Gastrocnemius medialis (tissue), 4 donors: ENCODE data around the gene RABGAP1. TPM values are rescaled to one million over a fixed set of nuclear protein-coding genes. Genes with fewer than 3 reads are reported as not detected.

Source experiments
- ATAC-seq, 2 donors: fragments of 150-250 bp; one replicate each; pipeline ENCODE4 v1.9.1; 2016
- DNase-seq, 2 donors: peaks; one replicate each; pipeline ENCODE4 v3.0.0-alpha.2; 2019
- H3K27ac ChIP-seq, 4 donors: fragments of 200-600 bp; sonication (generic); 1 replicate in 1 of 4; 2 replicates in 3 of 4; pipeline ENCODE4 v1.5.1; 2016 to 2018; ENCODE audit warnings: mild to moderate bottlenecking in 2 of 4, moderate library complexity in 1 of 4
- H3K27me3 ChIP-seq, 3 donors: fragments of 200-600 bp; sonication (generic) in 2 of 3; 1 replicate in 1 of 3; 2 replicates in 2 of 3; pipeline versions ENCODE4 v1.5.1 to v1.6.0; 2016 to 2019; ENCODE audit warnings: mild to moderate bottlenecking in 1 of 3, moderate library complexity in 1 of 3
- H3K36me3 ChIP-seq, 2 donors: fragments of 200-600 bp; sonication (generic) in 1 of 2; one replicate each; pipeline ENCODE4 v1.5.1; 2017 to 2018
- H3K4me1 ChIP-seq, 2 donors: fragments of 200-600 bp; sonication (generic) in 1 of 2; one replicate each; pipeline ENCODE4 v1.5.1; 2016 to 2017; ENCODE audit warnings: mild to moderate bottlenecking in 2 of 2
- H3K4me3 ChIP-seq, 4 donors: fragments of 200-600 bp; sonication (generic) in 3 of 4; 1 replicate in 1 of 4; 2 replicates in 3 of 4; pipeline ENCODE4 v1.5.1; 2016 to 2019; ENCODE audit warnings: mild to moderate bottlenecking in 2 of 4
- H3K9me3 ChIP-seq, 3 donors: fragments of 200-600 bp; sonication (generic) in 2 of 3; 1 replicate in 1 of 3; 2 replicates in 2 of 3; pipeline ENCODE4 v1.5.1; 2016 to 2019
- POLR2A ChIP-seq, 2 donors: fragments of 450-650 bp; IDR thresholded peaks; one replicate each; pipeline ENCODE4 v1.6.1; 2017; ENCODE audit warnings: antibody characterized with exemption in 2 of 2, mild to moderate bottlenecking in 2 of 2, moderate library complexity in 2 of 2
- in situ Hi-C, 4 donors: fragments of 200-750 bp; cut with MboI; loops; one replicate each; pipeline versions ENCODE4 v1.15.0 to v1.8.0; 2017; ENCODE audit warnings: low sequenced_read_pairs in 4 of 4
- intact Hi-C: fragments of 100-400 bp; cut with DNase I; formaldehyde crosslinking; loops from one replicate; pipeline ENCODE4 v1.15.1; 2023; ENCODE audit warnings: low total_unique reads
- total RNA-seq, 4 donors: library from RNA; depleted of rRNA; stranded (reverse); fragments of >200 nt; gene quantifications; one replicate each; pipeline versions ENCODE4 v1.1.0 to v1.2.3, GENCODE V29; 2016
- TF ChIP-seq, protein P1 (sequence below), 5 experiments: fragments of 450-650 bp in 3 of 5; fragments of 200-600 bp in 2 of 5; sonication (generic) in 2 of 5; IDR thresholded peaks in 4 of 5; conservative IDR thresholded peaks in 1 of 5; 1 replicate in 4 of 5; 2 replicates in 1 of 5; pipeline ENCODE4 v1.5.1; 2016 to 2019; ENCODE audit warnings: antibody characterized with exemption in 5 of 5, mild to moderate bottlenecking in 3 of 5, moderate library complexity in 3 of 5

RABGAP1 gene
- total RNA-seq, 4 donors from 2014 or later = 23.7 to 33.8 (median 26.6) TPM

DNA sequence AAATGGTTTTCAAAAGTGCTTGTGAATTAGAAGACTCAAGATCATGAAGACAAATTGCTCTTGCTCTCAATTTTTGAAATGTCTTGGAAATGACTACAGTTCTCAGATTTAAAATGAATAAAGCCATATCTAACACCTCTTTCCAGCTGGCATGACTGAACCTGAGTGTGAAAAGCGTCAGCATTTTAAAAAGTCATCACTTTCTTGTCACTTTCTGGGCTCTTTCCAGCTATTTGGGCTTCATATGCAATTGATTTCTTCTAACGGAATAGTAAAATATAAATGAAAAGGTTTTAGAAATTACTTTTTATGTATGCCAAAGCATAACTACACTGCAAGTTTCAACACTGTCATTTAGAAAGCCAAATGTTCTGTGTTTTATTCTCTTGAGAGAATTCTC lies 95.0 kb downstream of the RABGAP1 start:
- intact Hi-C loops = no loop called here
- H3K4me3 ChIP-seq = no peak overlapping the region

DNA sequence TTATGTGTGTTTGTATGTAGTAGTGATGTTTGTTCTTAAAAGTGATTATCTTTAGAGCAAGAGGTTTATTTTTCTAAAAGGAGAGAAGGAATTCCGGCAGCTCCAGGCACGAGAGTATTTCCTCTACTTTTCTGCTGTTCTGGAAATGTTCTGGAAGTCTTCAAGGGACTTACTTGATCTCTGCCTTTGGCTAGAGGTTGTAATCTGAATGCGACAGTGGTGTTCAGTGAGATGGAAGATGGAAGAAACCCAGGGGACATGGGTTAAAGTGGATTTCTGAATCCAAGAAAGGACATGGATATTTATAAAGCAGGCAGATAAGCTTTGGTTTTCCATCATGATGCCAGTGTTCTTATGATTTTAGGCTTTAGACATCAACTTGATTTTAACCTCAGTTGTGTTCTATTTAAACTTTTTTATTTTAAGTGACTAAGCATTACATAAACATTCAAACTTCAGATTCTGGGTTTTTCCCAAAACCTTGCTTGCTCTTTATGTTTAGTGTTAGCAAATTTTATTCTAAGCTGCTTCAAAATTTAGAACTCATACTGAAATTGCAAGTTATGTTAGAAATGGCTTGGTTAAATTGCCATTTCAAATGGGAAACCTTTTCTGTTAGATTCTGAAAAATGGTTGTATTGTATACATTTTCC lies 96.2 kb downstream of the RABGAP1 start:
- no peak for TF ChIP-seq POLR2A (IDR thresholded peaks at IDR 0.05)
- TF ChIP-seq, protein P1, sequence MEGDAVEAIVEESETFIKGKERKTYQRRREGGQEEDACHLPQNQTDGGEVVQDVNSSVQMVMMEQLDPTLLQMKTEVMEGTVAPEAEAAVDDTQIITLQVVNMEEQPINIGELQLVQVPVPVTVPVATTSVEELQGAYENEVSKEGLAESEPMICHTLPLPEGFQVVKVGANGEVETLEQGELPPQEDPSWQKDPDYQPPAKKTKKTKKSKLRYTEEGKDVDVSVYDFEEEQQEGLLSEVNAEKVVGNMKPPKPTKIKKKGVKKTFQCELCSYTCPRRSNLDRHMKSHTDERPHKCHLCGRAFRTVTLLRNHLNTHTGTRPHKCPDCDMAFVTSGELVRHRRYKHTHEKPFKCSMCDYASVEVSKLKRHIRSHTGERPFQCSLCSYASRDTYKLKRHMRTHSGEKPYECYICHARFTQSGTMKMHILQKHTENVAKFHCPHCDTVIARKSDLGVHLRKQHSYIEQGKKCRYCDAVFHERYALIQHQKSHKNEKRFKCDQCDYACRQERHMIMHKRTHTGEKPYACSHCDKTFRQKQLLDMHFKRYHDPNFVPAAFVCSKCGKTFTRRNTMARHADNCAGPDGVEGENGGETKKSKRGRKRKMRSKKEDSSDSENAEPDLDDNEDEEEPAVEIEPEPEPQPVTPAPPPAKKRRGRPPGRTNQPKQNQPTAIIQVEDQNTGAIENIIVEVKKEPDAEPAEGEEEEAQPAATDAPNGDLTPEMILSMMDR (IDR thresholded peaks at IDR 0.05 in 4 of 5, conservative IDR thresholded peaks at IDR 0.05 in 1 of 5) = no peak
- DNase-seq (no peak), ATAC-seq (no peak)
- intact Hi-C loops = no loop called here
- no peaks in the 10 kb centered on the region for H3K36me3 ChIP-seq
- in situ Hi-C loops = no loop called here
- no peaks in the 10 kb centered on the region for H3K27me3 ChIP-seq
- H3K9me3 ChIP-seq = no peaks in the 10 kb centered on the region
- H3K4me1 ChIP-seq = peaks cover 38 to 55% of the 10 kb centered on the region in 2 donors
- H3K4me3 ChIP-seq = no peak overlapping the region
- peak overlapping the region; percentile 1 to 37 (median 8) for H3K27ac ChIP-seq

More for the DNA sequence above, 95.0 kb downstream of the RABGAP1 start:
- DNase-seq = no peak
- Histone ChIP-seq H3K4me1 (peaks cover 41 to 63% of the 10 kb centered on the region in 2 donors), H3K36me3 (no peaks in the 10 kb centered on the region), H3K27me3 (no peaks in the 10 kb centered on the region), H3K27ac (no peak overlapping the region), H3K9me3 (no peaks in the 10 kb centered on the region)
- ATAC-seq = no peak
- TF ChIP-seq, protein P1 (IDR thresholded peaks at IDR 0.05 in 4 of 5, conservative IDR thresholded peaks at IDR 0.05 in 1 of 5) = no peak
- TF ChIP-seq POLR2A (IDR thresholded peaks at IDR 0.05) = no peak
- in situ Hi-C loops = no loop called here

DNA sequence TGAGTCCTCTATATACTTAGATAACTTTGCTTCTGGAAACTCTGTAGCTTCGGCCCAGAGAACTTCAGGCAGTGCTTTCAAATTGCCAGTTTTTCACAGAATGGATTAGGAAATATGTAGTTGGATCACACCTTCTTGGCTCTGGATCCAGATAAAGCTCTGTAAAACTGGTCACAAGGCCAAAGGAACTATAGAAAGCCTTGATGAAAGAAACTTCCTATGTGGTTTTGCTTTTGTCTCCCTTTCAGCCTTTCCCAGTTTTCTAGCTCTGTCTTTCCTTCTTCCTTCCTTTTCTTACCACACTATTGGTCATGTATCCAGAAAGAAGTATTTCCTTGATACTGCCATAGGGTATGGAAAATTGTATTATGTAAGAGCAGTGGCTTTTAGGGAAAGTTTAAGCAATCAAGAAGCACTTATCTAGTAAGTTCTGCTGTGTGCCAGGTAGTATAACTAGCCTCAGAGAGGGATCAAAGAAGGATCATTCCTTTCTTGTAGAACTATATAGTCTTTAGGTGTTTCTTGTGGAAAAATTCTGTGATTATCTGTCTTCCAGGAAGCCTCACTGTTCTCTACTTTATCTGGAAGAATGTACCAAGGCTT lies 98.9 kb downstream of the RABGAP1 start:
- no peak overlapping the region for H3K4me3 ChIP-seq
- in situ Hi-C loops = no loop called here
- H3K9me3 ChIP-seq = no peaks in the 10 kb centered on the region
- DNase-seq (no peak), ATAC-seq (no peak)
- peaks cover 22 to 29% of the 10 kb centered on the region in 2 donors for H3K4me1 ChIP-seq
- peak overlapping the region in 1 of 4 donors; percentile 16 for H3K27ac ChIP-seq
- TF ChIP-seq POLR2A (IDR thresholded peaks at IDR 0.05) = no peak
- TF ChIP-seq, protein P1 (IDR thresholded peaks at IDR 0.05 in 4 of 5, conservative IDR thresholded peaks at IDR 0.05 in 1 of 5) = no peak
- H3K27me3 ChIP-seq = no peaks in the 10 kb centered on the region
- no peaks in the 10 kb centered on the region for H3K36me3 ChIP-seq
- intact Hi-C loops = no loop called here

DNA sequence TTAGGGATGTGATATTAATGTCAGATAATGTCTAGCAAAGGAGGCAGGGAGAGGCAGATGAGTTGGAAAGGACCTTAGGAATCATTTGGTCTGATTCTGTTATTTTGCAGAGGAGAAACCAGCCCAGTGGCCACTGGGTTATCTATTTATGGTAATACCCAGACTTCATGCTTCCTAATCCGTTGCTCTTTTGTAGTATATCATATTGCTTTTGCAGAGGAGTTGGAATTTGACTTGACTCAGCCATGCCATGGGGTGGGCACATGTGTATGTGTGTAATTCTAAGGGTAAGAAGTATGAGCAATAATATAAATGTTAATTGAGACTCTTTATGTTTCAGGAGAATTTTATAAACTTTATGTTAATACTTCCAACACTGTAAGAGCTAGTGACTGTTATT lies 100.0 kb downstream of the RABGAP1 start:
- in situ Hi-C loops = no loop called here
- no peak for TF ChIP-seq POLR2A (IDR thresholded peaks at IDR 0.05)
- TF ChIP-seq, protein P1 (IDR thresholded peaks at IDR 0.05 in 4 of 5, conservative IDR thresholded peaks at IDR 0.05 in 1 of 5) = no peak
- H3K27ac ChIP-seq = no peak overlapping the region
- ATAC-seq (no peak), DNase-seq (no peak)
- H3K9me3 ChIP-seq = no peaks in the 10 kb centered on the region
- H3K4me3 ChIP-seq = no peak overlapping the region
- H3K4me1 ChIP-seq = peaks cover 18 to 24% of the 10 kb centered on the region in 2 donors
- no peaks in the 10 kb centered on the region for H3K27me3 ChIP-seq
- intact Hi-C loops = no loop called here
- H3K36me3 ChIP-seq = no peaks in the 10 kb centered on the region
